Osteoblast (primary cell): ENCODE results near the gene DSCAML1. TPM values are rescaled to one million over a fixed set of nuclear protein-coding genes. Genes with fewer than 3 reads are reported as not detected.

ENCODE experiments used
- DNase-seq: peaks from one replicate; pipeline ENCODE4 v3.0.0; 2011; ENCODE audit warnings: low spot score, mixed read lengths; ENCODE audit not compliant: insufficient read length; ENCODE audit errors: missing footprints
- H2AFZ ChIP-seq: 2 replicates; pipeline ENCODE4 v1.6.0; 2011; ENCODE audit warnings: mild to moderate bottlenecking, low read length
- H3K27ac ChIP-seq: 2 replicates; pipeline ENCODE4 v1.5.1; 2011; ENCODE audit warnings: mild to moderate bottlenecking, low read depth, low read length, moderate library complexity
- H3K27me3 ChIP-seq: 2 replicates; pipeline ENCODE4 v1.6.0; 2012; ENCODE audit warnings: mild to moderate bottlenecking, control low read depth, inconsistent platforms, low read length, moderate library complexity; ENCODE audit not compliant: insufficient read depth
- H3K36me3 ChIP-seq: 2 replicates; pipeline ENCODE4 v1.5.1; 2011; ENCODE audit warnings: mild to moderate bottlenecking, low read length, control low read depth, moderate library complexity; ENCODE audit not compliant: insufficient read depth
- H3K4me1 ChIP-seq: 2 replicates; pipeline ENCODE4 v1.5.1; 2011; ENCODE audit warnings: mild to moderate bottlenecking, low read length, control low read depth, moderate library complexity; ENCODE audit not compliant: insufficient read depth
- H3K4me2 ChIP-seq: 2 replicates; pipeline ENCODE4 v1.6.0; 2011; ENCODE audit warnings: mild to moderate bottlenecking, low read length; ENCODE audit not compliant: insufficient read depth
- H3K4me3 ChIP-seq: fragments of 200-600 bp; sonication (generic); 3 replicates; pipeline ENCODE4 v1.5.1; 2012; ENCODE audit warnings: mild to moderate bottlenecking, low read length, inconsistent platforms; ENCODE audit not compliant: insufficient read depth
- H3K79me2 ChIP-seq: 2 replicates; pipeline ENCODE4 v1.6.0; 2012; ENCODE audit warnings: mild to moderate bottlenecking, low read length, control low read depth, inconsistent platforms; ENCODE audit not compliant: insufficient read depth
- H3K9me3 ChIP-seq: 2 replicates; pipeline ENCODE4 v1.5.1; 2011; ENCODE audit warnings: low read depth, low read length, control low read depth
- H4K20me1 ChIP-seq: 2 replicates; pipeline ENCODE4 v1.6.0; 2012; ENCODE audit warnings: mild to moderate bottlenecking, low read length, control low read depth; ENCODE audit not compliant: insufficient read depth
- CTCF ChIP-seq: IDR thresholded peaks from 2 replicates; pipeline ENCODE4 v1.5.1; 2011; ENCODE audit warnings: mild to moderate bottlenecking, low read depth, low read length, moderate library complexity; ENCODE audit errors: extremely low read depth
- total RNA-seq: library from RNA; depleted of rRNA; stranded (reverse); fragments of >200 nt; gene quantifications from 2 replicates; pipeline ENCODE4 v1.2.3, GENCODE V29; 2012

DSCAML1 gene
- total RNA-seq, 1 donor = not detected

DNA sequence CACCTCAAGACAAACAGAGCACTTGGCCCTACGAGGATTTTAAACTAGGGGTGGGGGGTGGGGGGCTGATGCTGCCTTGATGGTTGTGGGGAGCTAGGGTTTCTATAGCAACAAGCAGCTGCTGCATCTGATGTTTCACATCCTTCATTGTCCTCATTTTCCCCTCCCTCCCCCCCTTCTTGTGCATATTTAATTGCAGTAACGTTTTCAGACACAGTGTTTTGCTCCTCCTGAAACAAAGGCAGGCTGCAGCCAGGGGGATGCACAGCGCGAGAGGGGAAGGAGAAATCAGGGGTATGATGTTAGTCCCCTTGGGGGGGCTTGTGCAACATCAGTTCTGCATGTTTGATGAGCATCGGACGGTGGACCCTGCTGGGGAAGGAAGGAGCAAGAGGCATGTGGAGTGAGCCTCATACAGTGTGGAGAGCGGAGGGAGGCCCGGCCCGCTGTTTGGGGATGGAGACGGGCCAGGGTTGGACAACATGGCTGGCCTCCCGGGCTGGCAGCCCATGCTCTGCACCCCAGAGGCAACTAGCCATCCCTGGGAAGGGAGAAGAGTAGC lies 261.1 kb downstream of the DSCAML1 start:
- Histone ChIP-seq H3K79me2 (no peaks in the 10 kb centered on the region), H3K9me3 (no peaks in the 10 kb centered on the region), H3K27ac (no peak overlapping the region), H4K20me1 (no peaks in the 10 kb centered on the region), H3K27me3 (peaks cover 4% of the 10 kb centered on the region), H3K4me2 (no peak overlapping the region), H3K4me3 (no peak overlapping the region), H3K4me1 (no peaks in the 10 kb centered on the region), H3K36me3 (no peaks in the 10 kb centered on the region), H2AFZ (no peak overlapping the region)
- DNase-seq = no peak
- TF ChIP-seq CTCF = no peak

- no peaks in the 10 kb centered on the region for H4K20me1 ChIP-seq
- no peak overlapping the region for H3K4me2 ChIP-seq
- DNase-seq = peak; percentile 49
- H2AFZ ChIP-seq = no peak overlapping the region
- no peak overlapping the region for H3K27ac ChIP-seq
- H3K27me3 ChIP-seq = peaks cover 4% of the 10 kb centered on the region
- no peaks in the 10 kb centered on the region for H3K36me3 ChIP-seq
- no peaks in the 10 kb centered on the region for H3K79me2 ChIP-seq
- no peaks in the 10 kb centered on the region for H3K9me3 ChIP-seq
- H3K4me1 ChIP-seq = no peaks in the 10 kb centered on the region
- no peak overlapping the region for H3K4me3 ChIP-seq
- no peak for TF ChIP-seq CTCF
These were observed 261.7 kb downstream of the DSCAML1 start for GRCh38 chr11:117535201-117535849.

GRCh38 chr11:117532568-117532967 lies 264.4 kb downstream of the DSCAML1 start:
- Histone ChIP-seq H2AFZ (no peak overlapping the region), H4K20me1 (no peaks in the 10 kb centered on the region), H3K27me3 (peaks cover 9% of the 10 kb centered on the region), H3K4me3 (no peak overlapping the region), H3K36me3 (no peaks in the 10 kb centered on the region), H3K27ac (no peak overlapping the region), H3K4me1 (no peaks in the 10 kb centered on the region), H3K79me2 (no peaks in the 10 kb centered on the region), H3K9me3 (no peaks in the 10 kb centered on the region), H3K4me2 (no peak overlapping the region)
- TF ChIP-seq CTCF = no peak
- DNase-seq = no peak

DNA sequence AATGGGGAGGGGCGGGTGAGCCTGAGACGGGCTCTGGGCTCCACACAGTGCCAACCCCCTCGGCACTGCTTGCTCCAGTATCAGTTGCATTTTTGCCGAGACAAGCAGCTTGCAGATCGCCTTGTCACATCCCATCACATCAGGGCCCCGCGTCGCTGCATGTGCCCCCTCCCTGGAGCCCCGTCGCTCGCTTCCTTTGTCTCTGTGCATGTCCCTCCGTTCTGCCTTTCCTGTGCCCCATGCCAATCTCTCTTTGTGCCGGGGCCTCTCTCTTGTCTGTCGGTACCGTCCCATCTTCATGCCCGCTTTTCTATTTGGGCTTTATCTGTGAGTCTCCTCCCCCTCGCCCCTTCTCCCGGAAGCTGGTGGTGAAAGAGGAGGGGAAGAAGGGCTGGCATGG lies 267.2 kb downstream of the DSCAML1 start:
- Histone ChIP-seq H3K4me2 (no peak overlapping the region), H2AFZ (no peak overlapping the region)

More for the DNA sequence above, 267.2 kb downstream of the DSCAML1 start:
- H3K27me3 ChIP-seq = peaks cover 12% of the 10 kb centered on the region
- H3K79me2 ChIP-seq = no peaks in the 10 kb centered on the region
- TF ChIP-seq CTCF = no peak
- H3K27ac ChIP-seq = no peak overlapping the region
- no peaks in the 10 kb centered on the region for H3K4me1 ChIP-seq
- H3K36me3 ChIP-seq = no peaks in the 10 kb centered on the region
- H4K20me1 ChIP-seq = no peaks in the 10 kb centered on the region
- DNase-seq = no peak
- no peaks in the 10 kb centered on the region for H3K9me3 ChIP-seq
- H3K4me3 ChIP-seq = no peak overlapping the region
